Cardiac septum (tissue), 1 donor: ENCODE data around the gene SLC13A5. TPM values are rescaled to one million over a fixed set of nuclear protein-coding genes. Genes with fewer than 3 reads are reported as not detected.

Experiments
- DNase-seq: peaks from one replicate; pipeline ENCODE4 v3.0.0-alpha.2; 2020; ENCODE audit warnings: low spot score
- intact Hi-C: fragments of 100-400 bp; cut with DNase I; formaldehyde crosslinking; loops from one replicate; pipeline ENCODE4 v1.14.0; 2022
- total RNA-seq: library from RNA; stranded (reverse); fragmentation: NEBNext Ultra II Directional; extraction: Animal tissue kit (Norgen Biotek cat#: 25700); gene quantifications from one replicate; pipeline ENCODE4 v1.2.1, GENCODE V29; 2021
- donor health status: DM: no; HTN: no; CAD: no.

SLC13A5 gene
- total RNA-seq, 1 donor from 2014 or later = 0.11 TPM

DNA sequence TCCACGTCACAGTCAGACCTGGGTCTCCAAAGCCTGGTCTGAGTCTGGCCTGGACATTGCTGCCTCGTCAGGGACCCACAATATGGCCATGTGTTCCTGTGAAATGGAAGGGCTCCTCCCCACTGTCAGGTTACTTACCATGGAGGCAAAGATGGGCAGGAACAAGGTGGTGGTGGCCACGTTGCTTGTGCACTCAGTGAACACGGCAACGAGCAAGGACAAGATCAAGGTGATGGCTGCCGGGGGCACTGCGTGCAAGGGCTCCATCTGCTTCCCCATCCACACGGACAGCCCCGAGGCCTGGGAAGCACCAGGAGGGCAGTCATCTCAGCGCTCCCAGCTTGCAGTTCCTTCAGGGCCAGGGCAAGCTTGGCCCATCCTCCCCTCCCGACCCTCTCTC, 22.5 kb downstream of the SLC13A5 start:
- intact Hi-C loops = no loop called here
- no peak for DNase-seq

DNA sequence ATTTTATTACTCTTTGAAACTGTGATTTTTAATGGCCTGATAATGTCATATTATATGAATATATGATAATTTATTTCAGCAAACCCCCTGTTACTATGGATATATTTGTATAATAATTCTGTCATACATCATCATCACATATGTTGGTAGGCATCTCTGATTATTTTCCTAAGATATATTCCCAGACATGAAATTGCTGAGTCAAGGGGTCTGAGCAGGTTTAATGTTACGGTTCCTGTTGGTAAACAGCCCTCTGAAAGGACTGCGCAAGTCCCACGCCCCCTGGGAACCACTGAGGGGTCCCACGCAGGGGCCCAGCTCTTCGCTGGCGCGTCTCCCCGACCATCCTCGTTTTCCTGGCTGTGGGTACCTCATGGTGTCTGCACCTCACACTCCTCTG, 24.2 kb downstream of the SLC13A5 start:
- DNase-seq = no peak
- intact Hi-C loops = no loop called here

DNA sequence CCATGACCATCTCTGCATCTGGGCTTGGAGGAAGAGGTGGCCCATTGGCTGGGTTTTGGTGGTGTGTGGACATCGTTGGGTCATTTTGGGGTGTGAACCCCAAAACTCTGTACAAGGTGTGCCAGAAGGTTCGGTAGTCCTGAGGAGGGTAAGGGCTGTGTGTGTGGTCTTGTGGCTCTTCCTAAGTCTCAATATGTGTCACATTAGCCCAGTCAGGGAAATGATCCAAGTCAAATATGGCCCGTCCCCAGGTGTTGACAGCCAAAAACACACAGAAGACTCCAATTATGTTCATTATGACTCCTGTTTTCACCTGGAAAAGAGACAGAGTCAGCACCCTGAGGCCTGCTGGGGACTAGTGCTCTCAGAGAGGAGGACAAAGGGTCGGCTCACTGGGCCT, 27.1 kb downstream of the SLC13A5 start:
- intact Hi-C loops = no loop called here
- no peak for DNase-seq

DNA sequence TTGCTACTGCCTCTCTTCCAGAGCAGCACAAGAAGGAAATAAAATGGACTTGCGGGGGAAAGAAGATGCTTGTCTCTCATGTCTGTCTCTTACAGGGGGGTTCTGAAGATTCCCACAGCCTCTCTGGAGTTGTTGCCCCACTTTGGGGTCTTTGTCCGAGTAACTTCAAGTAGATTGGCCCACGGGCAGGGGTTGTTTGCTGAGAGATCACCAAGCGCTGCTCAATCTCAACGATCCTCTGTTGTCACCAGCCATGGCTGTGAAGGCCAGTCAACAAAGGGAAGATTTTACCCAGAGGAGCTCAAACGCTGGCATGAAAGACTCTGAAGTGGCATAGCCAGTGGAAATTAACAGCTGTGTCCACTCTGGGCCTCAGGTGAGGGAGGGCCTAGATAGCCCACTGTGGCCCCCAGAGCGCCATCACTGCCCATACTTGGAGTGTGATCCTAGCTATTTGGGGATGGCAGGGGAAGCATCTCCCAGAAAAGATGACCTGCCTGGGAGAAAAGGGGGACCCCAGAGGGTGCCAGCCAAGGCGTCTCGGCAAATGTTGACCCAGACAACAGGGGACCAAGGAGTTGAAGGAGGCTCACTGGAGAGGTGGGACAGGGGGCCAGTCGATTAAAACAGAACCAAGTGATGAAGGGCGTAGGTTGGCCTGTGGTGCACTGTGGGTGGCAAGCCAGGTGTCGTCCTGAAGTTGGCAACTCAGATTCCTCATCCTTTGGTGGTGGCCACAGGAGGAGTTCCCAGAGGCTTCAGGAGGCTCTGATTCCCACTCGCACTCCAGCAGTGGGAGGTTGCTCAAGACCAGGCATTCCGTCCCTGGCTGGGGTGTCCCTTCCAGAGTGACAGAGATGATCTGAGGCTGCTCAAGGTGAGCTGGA, 28.0 kb downstream of the SLC13A5 start:
- intact Hi-C loops = no loop called here
- no peak for DNase-seq

DNA sequence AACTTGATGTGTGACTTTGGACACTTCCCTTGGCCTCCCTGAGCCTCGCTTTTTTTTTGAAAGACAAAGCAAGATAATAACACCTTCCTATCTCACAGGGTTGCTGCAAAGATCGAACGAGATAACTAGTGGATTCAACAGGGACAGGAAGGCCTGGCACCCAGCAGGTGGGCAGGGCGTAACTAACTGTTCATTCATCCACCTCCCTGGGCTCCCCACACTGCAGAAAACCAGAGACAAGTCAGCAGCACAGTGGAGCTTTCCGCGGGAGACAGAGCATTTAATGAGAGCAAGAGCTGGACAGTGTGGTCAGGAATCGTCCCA, 28.7 kb downstream of the SLC13A5 start:
- intact Hi-C loops = no loop called here
- no peak for DNase-seq

DNA sequence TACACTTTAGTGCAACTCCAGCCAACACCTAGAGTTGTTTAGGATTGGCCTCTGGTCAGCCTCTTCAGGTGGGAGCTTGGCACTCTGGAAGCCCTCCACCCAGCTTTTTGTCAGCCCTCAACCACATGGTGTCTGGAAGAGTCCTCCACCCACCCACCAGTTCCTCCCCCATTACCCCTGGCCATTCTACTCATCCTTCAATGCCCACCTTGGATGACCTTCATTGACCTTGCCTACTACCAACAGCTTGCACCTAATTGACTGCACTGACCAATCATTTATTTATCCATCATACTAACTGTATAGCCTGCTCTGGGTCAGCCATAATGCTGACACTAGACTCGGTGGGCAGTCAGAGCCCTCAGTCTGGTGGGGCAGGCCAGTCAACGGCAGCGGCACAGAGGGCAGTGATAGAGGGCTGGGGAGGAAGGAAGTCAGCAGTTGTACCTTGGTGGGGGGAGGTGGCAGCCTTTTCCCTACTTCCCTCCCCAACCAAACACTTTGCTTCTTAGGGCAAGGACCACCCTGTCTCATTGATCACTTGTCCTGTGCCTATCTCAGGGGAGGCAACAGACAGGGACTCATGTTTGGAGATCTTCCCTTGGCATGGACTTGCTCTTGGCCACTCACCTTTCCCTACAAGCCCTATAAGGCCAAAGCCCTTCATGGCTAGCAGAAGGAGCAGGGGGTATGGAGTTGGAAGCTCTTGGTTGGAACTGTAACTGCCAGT, 29.3 kb downstream of the SLC13A5 start:
- intact Hi-C loops = no loop called here
- no peak for DNase-seq

DNA sequence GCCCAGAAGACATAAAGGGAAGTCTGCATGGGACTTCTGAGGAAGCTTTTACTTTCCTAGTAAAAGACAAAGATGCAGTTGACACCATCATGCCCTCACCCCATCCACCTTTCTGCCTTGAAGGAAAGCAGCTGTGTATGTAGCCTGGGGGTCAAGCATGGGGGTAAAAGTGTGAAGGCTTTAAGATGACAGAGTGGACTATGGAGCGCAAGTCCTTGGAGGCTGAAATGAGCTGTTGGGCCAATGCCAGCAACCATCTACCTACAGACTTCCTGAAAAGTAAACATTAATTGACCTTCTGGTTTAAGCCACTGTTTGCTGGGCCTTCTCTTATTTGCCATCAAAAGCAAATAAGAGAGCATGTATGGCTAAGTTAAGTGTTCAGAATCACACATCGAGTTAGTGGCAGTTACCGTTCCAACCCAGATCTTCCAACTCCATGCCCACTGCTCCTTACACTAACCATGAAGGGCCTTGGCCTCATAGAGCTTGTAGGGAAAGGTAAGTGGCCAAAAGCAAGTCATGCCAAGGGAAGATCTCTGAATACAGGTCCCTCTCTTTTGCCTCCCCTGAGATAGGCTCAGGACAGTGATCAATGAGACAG, 30.0 kb downstream of the SLC13A5 start:
- no peak for DNase-seq
- intact Hi-C loops = no loop called here

DNA sequence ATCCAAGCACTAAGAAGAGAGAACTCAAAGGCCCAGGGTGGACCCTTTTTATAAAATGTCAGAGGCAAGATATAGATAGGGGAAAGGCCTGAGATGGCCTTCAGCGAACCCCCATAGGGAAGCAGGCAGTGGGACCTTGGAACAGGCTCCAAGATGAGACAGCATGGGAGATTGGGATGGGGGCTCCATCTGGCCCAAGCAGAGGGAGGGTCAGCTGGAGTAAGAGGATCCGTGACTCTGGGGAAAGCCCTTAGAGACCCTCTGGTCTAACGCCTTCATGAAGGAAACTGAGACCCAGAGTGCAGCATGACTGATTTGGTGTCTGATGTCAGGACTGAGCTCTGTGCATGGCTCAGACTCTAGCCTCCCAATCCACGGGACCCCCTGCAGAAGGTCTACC, 30.8 kb downstream of the SLC13A5 start:
- DNase-seq = no peak
- intact Hi-C loops = no loop called here

DNA sequence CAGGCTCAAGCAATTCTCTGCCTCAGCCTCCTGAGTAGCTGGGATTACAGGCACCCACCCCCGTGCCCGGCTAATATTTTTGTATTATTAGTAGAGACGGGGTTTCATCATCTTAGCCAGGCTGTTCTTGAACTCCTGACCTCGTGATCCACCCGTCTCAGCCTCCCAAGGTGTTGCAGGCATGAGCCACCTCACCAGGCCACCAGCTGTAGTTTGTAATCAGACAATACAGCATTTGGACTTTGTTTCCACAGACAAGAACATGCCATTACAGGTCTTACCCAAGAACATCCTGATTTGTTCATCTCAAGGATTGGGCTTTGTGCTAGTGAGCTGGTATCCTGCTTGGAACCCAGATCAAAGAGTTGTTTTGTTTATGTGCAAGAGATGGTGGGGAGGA, 31.5 kb downstream of the SLC13A5 start:
- DNase-seq = no peak
- intact Hi-C loops = no loop called here

DNA sequence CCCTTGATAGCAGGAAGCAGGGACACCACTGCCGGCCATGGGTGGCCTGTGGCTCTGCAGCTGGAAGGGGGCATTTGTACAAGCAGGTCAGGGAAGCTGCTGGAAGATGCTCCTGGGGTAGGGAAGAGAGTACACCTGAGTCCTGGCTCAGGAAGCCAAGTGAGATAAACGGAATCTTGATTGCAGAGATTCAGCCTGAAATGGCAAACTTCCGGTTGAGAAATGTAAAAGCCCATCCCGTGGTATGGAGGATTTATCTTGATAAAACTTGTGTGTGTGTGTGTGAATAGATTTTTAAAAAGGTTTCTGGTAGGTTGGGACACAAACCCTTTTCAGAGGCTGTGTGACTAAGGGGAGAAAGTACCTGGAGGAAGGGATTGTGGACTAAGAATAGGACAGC, 32.0 kb downstream of the SLC13A5 start:
- no peak for DNase-seq
- intact Hi-C loops = no loop called here

DNA sequence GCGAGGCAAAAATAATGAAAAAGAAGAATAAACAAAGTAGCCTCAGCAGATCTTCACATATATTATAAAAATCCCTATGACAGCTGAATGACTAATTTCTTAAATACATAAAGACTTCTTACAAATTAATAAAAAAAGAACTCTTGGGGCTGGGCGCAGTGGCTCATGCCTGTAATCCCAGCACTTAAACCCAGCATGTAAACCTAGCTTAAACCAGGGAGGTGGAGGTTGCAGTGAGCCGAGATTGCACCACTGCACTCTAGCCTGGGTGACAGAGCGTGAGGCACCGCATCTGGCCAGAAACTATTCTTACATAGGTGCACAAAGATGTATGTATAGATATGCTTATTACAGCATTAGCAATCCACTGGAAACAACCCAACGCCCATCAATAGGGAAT, 33.9 kb downstream of the SLC13A5 start:
- intact Hi-C loops = no loop called here
- no peak for DNase-seq

DNA sequence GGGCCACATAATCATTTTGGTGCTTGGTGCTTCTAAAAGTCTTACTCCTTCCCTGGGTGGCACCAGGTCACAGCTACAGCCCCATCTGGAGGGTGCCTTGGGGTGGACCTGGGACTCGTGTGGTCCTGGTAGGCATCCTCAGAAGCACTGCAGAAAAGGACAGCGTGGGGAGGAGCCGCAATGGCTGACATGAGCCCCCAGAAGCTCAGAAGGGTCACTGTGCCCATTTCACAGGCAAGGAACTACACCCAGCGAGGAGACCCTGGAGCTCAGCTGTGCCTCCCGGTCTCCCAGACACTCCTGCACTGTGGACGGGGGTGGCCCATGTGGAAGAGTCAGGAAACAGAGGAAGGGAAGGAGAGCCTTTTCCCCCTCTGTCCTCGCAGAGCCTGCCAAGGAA, 35.2 kb downstream of the SLC13A5 start:
- no peak for DNase-seq
- intact Hi-C loops = no loop called here

DNA sequence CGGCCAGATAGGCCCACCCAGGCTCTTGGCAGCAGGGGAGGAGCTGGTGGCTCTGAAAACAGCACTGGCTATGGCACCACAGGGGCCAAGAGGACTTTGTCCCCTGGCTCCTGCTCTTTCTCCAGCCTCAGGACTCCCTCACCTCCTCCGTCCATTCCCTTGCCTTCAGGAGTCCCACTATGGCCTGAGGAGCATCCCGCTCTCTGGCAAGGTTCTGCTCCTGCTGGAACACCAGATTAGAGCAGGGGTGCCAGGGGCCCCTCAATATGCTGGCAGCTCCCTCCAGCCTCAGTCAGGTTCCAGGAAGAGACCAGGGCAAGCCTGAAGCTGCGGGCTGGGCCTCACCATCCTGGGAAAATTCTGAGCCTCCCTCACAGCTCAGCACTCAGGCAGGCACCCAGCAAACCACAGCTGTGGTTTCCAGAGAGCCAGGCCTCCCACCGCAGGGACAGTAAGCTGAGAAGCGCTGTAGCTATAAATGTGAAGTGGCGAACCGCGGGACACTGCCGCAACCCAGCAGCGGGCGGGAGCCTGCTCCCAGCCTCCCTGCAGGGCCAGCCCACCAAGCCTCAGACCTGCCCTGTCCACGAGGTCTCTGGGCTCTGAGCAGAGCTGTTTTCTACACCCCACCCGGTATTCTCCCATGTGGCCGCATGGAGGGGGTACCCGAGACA, 35.9 kb downstream of the SLC13A5 start:
- no peak for DNase-seq
- intact Hi-C loops = no loop called here

DNA sequence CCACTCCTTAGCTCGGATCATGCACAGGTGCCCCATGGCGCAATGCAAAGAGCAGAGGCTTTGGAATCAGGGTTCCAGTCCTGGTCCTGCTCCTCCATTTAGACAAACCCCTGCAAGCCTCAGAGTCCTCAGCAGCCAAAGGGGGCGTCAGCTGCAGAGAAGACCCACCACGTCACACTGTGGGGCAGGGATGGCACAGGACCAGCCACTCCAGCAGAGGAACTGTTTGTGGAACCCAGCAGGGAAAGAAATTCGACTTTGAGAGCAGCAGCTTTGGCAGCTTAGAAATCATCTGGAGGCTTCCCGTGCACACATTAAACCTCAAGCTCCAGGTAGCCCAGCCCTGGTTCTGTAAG, 36.4 kb downstream of the SLC13A5 start:
- intact Hi-C loops = no loop called here
- DNase-seq = no peak

DNA sequence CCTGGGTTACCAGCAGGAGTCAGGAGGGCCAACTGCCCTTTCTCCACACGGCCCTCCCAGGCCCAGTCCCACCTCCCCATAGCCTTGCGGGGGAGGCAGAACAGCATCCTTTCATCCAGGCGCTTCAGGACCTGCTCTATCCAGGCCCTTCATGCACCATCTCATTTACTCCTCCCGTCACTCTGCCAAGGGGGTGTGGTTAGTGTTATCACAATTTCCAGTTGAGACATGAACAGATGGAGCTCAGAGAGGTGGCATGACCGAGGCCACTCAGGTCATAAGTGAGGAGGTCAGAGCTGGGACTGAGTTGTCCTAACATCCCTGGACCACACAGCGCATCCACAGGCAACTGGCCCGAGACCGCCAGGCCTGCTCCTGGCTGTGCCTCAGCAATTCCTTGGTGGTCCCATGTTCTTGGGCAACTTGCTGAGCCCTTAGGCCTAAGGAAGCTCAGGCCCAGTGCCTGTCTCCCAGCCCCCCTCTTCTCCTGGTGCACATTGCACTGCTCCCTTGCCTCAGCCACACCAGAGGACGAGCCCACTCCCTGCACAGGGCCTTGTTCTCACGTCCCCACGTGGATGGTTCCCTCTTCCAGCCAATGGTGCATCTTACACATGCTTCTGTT, 37.9 kb downstream of the SLC13A5 start:
- intact Hi-C loops = no loop called here
- no peak for DNase-seq

DNA sequence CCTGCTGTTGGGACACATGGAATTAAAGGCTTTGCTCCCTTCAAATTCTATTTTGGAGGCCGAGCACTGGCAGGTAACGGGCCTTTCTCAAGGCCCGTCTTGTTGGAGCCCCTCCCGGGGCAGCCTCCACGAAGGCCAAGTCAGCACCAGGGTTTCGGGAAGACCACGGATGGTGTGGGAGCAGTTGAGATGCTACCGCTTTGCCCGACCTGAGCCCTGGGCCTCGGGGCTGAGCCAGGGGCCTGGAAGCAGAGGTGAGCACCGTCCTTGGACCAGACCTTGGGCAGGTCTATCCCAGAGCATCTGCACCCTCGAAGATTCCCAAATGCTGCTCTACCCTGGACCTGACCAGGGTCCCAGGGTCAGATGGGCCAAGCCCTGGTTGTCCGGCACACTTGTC, 38.6 kb downstream of the SLC13A5 start:
- intact Hi-C loops = no loop called here
- peak; percentile 65 for DNase-seq

DNA sequence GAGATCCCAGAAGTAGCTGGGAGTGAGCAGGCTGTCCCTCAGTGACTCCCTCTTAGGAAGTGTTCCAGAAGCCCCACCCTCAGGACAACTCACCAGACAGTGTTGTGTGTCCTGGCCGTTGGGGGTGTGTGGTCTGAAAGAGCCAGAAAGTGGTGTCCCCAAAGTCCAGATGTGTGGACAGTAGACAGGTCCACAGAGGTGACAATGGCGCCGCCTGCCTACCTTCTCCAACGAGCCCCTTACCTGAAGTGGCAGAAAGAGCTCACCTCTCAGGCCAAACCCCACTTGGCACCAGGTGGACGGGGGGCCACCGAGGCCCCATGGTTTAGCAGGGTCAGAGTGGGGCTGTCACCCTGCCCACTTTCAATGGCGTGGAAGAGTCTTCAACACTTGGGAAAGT, 41.7 kb downstream of the SLC13A5 start:
- intact Hi-C loops = no loop called here
- peak; percentile 49 for DNase-seq

DNA sequence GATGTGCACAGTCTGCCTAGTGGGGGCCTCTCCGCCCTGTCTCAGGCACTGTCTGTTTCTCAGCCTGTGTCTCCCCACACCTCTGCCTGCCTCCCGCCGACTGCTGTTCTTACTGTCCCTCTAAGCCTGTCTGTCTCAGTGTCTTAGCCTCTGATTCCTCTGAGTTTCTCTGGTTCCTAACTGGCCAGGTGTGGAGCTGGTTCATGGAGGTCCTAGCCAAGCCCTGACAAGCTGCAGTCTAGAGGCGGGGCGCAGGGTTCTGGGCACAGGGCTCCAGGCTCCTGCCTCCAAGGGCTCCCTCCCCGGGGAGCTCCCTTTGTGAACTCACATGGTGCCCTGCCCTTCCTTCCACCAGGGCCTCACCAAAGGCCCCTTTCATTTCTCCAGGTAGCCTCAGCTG, 42.2 kb downstream of the SLC13A5 start:
- peak; percentile 68 for DNase-seq
- intact Hi-C loops = no loop called here

DNA sequence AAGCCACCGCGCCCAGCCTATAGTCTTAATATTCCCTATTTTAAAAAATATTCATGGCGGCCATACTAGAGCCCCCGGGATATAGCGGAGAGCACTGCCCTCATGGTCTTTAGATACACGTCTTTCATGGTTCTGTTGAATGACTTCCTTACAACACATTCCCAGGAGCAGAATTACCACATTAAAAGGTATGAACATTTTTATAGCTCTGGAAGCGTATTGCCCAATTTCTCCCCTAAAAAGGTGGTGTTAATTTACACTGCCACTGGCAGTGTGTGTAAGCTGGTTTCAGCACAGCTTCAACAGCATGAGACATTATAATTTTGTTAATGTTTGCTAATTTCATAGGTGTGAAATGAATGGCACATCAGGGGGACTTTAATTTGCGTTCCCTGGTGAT, 42.6 kb downstream of the SLC13A5 start:
- no peak for DNase-seq
- intact Hi-C loops = no loop called here
